GM21723 (cell line): ENCODE measurements around the gene TRIM56.
"Not testable (repeated sequence)": the region's sequence is repeated elsewhere in the genome, so short reads cannot be mapped to it uniquely, and the experiment has no call there.

Source experiments
- ATAC-seq: cut with Tn5 transposase; IDR thresholded peaks from one replicate; pipeline ENCODE4 v1.9.1; 2021; ENCODE audit warnings: mild to moderate bottlenecking, moderate library complexity; ENCODE audit not compliant: unreplicated experiment

TRIM56 gene

DNA sequence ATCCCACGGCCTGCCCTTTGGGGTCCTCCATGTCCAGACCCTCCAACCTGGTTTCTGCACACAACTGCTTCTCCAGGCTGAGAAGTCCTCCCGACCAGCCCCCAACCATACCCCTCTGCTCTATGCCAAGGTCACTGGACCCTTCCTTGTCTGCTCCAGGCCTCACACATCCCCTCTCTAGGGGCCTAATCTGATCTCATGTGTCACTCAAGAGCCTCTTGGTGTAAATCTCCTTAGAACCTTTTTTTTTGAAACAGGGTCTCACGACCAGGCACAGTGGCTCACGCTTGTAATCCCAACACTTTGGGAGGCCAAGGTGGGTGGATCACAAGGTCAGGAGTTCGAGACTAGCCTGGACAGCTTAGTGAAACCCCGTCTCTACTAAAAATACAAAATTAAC, 24.1 kb downstream of the TRIM56 start:
- no peak for ATAC-seq

DNA sequence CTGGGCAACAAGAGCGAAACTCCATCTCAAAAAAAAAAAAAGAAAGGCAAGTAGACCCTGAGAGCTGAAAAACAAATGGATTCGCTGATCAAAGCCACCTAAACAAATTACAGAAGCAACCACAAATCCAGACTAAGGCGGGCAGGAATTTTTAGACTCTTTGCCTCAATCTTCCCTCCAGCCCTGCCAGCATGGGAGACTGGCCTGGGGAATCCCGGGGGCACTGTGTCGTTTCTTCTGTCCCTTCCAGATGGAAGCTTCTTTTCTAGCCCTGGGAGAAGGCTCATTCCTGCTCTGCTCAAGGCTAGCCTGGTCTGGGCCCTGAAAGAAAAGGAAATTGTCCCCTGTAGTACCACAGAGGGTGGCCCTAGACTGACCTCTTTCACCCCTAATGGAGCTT, 26.0 kb downstream of the TRIM56 start:
- ATAC-seq, result no peak

DNA sequence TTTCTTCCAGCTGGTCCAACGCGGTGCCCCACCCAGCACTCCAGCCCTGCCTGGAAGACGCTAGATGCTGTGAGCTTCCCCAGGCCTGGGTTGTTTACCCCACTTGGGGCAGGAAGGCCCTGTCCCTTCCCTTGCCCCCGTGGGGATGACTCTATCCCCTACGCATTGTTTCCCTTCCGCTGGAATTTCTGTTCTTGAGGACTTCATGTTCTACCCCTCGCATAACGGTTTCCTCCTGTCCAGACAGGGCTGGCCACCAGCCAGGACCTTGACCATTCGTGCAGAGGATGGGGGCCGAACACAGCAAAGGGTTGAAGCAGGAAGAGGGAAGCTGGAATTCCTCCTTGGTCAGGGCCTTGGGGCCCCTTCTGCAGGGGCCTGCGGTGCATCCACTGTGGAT, 27.0 kb downstream of the TRIM56 start:
- ATAC-seq, result no peak

DNA sequence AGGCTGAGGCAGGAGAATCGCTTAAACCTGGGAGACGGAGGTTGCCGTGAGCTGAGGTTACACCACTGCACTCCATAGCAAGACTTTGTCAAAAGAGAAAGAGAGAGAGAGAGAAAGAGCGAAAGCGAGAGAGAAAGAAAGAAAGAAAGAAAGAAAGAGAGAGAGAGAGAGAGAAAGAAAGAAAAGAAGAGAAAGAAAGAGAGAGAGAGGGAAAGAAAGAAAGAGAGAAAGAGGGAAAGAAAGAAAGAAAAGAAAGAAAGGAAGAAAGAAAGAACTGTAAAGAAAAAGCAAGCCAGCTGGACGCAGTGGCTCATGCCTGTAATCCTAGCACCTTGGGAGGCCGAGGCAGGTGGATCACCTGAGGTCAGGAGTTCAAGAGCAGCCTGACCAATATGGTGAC, 27.9 kb downstream of the TRIM56 start:
- ATAC-seq, result not testable (repeated sequence)

DNA sequence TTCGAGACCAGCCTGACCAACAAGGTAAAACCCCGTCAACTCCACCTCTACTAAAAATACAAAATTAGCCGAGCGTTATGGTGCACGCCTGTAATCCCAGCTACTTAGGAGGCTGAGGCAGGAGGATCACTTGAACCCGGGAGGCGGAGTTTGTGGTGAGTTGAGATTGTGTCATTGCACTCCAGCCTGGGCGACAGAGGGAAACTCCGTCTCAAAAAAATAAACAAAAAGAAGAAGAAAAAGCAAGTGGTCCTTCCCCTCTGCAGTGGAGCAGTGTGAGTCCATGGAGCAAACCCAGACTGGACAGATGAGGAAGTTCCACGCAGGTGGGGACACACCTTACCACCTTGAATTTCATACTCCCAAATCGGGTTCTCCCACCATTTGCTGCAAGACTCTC, 28.6 kb downstream of the TRIM56 start:
- ATAC-seq, result no peak

DNA sequence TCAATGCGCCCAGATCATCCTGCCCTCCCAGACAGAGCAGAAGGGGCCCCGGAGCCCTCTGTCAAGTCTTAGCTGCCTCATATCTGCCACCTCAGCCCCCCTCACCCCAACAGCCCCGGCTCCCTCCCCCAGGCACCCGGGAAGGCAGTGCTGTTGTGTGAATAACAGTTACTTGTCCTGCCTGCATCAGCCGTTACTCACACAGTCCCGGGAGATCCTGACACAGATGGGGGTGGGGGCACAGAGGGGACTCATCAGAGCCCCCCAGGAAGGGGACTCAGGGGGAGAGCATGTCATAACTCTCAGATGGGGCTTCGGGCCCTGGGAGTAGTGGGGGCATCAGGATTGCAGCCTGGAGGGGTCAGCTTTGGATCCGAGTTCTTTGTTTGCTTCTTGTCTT, 29.2 kb downstream of the TRIM56 start:
- ATAC-seq, result no peak

DNA sequence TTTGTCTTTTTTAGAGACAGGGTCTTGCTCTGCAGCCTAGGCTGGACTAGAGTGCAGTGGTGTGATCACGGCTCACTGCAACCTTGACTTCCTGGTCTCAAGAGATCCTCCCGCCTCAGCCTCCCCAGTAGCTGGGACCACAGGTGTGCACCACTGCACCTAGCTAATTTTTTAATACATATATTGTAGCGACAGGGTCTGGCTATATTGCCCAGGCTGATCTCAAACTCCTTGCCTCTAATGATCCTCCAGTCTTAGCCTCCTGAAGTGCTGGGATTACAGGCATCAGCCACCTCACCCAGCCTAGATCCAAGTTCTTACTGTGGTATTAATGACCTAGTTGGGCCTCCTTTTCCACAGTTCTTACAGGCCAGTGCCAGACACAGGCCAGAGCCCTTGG, 29.9 kb downstream of the TRIM56 start:
- no peak for ATAC-seq

DNA sequence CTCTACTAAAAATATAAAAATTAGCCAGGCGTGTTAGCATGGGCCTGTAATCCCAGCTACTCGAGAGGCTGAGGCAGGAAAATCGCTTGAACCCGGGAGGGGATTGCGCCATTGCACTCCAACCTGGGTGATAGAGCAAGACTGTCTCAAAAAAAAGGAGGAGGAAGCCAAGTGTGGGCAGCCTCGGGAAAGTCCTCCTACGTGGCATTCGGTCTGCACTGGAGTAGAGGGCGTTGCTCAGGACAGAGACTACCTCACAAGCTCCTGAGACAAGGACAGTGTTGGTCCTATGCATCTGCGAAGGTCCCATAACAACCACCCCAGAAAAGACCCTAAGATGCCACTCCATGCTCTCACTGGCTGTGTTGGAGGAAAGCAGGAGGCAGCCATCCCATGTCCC, 31.6 kb downstream of the TRIM56 start:
- no peak for ATAC-seq

DNA sequence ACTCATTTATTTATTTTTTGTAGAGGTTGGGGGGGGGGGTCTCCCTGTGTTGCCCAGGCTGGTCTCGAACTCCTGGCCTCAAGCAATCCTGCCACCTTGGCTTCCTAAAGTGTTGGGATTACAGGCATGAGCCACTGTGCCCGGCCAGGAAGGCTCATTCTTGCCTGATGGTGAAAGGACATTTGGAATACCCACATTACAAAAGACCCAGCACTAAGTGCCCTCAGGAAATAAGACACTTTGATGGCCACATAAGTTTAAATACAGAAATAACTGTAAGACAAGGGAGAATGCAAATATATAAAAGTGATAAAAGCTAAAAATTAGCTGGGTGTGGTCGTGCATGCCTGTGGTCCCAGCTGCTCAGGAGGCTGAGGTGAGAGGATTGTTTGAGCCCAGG, 33.6 kb downstream of the TRIM56 start:
- ATAC-seq, result no peak

DNA sequence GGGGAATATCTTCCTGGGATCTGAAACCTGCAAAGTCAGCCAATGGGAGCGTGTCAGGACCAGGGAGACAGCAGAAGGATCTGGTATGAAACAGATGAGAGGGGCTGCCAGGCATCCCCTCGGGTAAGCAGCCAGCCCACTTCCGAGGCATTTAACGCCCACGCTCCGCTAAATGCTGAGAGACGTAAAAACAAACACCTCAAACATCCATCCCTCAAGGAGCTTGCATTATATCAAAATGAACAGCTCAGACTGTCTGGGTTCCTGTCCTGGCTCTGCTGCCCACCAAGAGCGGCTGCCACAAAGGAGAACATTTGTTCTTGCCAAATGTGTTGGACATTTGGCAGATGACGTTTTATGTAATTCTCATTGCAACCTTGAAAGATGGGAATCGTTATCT, 34.6 kb downstream of the TRIM56 start:
- ATAC-seq, result no peak

DNA sequence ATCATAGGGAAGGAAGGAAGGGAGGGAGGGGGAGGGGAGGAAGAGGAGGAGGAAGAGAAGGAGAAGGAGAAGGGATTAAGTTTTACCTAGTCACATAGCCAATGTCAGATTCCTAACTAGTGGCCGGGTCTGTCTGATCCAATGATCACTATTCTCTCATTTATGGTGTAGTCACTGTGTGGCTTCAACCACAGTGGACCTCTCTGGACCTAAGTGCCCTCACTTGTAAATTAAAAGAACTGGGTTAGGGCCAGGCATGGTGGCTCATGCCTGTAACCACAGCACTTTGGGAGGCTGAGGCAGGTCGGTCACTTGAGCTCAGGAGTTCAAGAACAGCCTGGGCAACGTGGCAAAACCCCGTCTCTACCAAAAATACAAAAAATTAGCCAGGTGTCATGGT, 35.0 kb downstream of the TRIM56 start:
- ATAC-seq, result no peak

DNA sequence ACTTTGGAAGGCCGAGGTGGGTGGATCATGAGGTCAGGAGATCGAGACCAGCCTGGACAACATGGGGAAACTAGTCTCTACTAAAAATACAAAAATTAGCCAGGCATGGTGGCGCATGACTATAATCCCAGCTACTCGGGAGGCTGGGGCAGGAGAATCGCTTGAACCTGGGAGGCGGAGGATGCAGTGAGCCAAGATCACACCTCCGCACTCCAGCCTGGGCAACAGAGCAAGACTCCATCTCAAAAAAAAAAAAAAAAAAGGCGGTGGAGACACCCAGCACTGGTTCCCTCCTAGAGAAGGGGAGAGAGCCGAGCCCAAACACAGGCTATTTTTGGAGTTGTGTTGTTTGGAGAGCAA, 36.3 kb downstream of the TRIM56 start:
- ATAC-seq, result not testable (repeated sequence)

DNA sequence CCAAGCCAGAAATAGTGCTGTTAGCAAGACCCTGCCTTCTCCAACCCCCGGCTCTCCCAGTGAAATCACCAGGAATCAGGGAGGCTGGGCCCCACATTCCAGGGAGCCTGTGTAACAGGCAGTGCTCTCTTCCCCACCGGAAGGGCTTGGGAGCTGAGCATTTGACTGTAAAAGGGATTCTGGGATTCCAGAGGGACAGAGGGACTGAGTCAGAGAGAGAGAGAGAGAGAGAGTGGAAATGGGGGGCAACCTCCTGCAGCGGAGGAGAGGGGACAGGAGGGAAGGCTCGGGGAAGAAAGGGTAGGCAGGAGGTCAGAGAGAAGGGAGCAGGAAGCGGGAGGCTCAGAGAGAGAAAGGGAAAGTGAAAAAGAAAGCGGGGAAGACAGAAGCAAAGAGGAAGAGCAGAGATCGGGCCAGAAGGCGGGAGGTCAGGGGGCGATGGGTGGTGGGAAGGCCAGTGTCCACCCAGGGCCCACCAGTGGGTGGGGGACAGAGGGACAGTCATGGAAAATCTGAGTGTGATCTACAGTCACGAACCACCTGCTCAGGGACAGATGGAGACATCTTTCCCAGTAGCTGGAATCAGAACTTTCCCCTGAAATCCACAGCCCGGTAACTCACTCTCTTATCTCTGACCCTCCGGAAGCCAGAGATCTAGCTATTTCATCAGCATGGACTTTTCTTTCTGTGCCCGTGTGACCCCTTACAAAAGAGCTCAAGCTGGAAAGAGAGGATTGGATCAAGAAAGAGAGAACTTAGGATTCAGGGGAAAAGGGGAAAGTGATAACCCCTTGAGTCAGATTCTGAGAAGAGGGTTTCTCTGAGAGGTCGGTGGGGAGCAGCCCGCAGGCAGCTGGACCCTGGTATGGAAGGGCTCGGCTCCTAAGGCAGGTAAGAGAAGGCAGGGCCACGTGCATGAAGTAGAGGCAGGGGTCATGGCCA, 37.0 kb downstream of the TRIM56 start:
- no peak for ATAC-seq

DNA sequence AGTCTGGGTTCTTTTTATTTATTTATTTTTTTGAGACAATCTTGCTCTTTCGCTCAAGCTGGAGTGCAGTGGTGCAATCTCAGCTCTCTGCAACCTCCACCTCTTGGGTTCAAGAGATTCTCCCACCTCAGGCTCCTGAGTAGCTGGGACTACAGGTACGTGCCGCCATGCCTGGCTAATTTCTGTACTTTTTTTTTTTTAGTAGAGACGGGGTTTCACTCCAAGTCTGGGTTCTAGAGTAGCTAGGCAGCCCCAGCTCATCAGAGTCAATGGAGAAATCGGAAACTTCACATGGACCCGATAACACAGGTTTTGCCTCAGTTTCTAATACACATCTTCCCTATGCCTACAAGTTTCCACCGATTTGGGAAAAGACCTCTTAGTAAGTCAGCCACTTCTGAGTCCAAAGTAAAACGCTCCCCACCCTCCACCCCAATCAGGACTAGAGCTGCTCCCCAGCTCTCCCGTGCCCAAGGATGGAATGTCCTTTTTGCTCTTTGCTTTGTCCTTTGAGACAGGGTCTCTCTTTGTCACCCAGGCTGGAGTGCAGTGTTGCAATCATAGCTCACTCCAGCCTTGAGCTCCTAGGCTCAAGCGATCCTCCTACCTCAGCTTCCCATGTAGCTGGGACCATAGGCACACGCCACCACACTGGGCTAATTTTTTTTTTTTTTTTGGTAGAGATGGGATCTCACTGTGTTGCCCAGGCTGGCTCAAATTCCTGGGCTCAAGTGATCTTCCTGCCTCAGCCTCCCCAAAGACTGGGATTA, 37.8 kb downstream of the TRIM56 start:
- no peak for ATAC-seq

DNA sequence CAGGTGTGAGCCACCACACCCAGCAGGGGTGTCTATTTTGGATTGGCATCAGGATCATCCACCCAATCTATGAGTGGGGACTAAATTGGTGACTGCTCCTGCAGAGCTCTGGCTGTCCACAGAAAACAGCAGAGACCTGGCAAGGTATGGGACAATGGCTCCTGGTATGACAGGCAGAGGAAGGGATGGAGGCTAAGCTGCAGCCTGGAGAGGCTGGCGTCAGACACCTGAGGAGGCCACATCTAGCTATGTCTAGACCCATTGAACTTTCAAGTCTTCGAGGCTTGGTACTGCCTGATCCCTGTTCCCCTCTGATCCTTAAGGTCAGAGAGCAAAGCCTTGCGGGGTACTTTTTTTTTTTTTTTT, 38.4 kb downstream of the TRIM56 start:
- no peak for ATAC-seq

DNA sequence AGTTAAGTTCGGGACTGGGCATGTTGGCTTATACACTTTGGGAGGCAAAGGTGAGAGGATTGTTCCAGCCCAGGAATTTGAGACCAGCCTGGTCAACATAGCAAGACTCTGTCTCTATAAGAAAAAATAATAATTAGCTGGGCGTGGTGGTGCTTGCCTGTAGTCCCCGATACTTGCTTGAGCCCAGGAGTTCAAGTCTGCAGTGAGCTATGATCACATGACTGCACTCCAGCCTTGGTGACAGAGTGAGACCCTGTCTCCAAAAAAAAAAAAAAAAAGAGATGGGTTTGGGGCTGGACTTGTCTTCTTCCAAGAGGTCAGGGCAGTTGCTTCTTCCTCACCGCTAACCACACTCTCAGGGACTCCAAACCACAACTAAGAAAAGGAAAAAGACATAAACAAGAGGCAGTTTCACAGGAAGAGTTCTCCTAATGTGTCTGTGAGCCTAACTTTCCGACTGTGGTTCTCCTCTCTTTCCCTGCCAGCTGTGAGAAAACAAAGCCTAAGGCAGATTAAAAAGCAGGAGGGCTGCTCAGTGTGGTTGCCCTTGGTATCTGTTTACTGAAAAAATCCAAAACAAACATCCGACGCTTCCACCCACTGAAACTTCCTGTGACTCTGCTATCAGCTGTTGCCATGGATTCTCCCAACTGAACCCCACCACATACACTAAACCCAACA, 39.2 kb downstream of the TRIM56 start:
- ATAC-seq, result no peak

DNA sequence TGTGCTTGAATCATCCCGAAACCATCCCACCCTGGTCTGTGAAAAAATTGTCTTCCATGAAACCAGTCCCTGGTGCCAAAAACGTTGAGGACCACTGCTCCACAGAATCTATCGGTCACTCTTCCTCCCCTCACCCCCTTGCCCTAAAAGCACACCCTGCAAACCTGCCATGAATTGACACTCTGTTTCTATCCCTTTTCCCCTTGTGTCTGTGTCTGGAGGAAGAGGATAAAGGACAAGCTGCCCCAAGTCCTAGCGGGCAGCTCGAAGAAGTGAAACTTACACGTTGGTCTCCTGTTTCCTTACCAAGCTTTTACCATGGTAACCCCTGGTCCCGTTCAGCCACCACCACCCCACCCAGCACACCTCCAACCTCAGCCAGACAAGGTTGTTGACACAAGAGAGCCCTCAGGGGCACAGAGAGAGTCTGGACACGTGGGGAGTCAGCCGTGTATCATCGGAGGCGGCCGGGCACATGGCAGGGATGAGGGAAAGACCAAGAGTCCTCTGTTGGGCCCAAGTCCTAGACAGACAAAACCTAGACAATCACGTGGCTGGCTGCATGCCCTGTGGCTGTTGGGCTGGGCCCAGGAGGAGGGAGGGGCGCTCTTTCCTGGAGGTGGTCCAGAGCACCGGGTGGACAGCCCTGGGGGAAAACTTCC, 40.8 kb downstream of the TRIM56 start:
- peak; percentile 61 for ATAC-seq

DNA sequence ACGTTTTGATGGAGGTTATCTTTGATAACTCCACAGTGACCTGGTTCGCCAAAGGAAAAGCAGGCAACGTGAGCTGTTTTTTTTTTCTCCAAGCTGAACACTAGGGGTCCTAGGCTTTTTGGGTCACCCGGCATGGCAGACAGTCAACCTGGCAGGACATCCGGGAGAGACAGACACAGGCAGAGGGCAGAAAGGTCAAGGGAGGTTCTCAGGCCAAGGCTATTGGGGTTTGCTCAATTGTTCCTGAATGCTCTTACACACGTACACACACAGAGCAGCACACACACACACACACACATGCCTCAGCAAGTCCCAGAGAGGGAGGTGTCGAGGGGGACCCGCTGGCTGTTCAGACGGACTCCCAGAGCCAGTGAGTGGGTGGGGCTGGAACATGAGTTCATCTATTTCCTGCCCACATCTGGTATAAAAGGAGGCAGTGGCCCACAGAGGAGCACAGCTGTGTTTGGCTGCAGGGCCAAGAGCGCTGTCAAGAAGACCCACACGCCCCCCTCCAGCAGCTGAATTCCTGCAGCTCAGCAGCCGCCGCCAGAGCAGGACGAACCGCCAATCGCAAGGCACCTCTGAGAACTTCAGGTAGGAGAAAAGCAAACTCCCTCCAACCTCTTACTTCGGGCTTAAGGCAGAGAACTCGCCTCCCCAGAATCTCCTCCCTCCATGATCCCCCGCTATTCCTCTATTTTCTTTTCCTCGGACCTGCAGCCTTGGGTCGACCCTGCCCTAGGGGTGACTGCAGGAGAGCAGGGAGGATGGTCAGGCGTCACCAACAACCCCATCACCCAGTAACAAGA, 41.6 kb downstream of the TRIM56 start, which contains the start of gene SERPINE1:
Gene SERPINE1, plus strand, starts transcription at position 454 of the 809 bp plus-strand sequence. CDS start 1,290 bp downstream, outside the sequence.
- peak; percentile 53 for ATAC-seq

DNA sequence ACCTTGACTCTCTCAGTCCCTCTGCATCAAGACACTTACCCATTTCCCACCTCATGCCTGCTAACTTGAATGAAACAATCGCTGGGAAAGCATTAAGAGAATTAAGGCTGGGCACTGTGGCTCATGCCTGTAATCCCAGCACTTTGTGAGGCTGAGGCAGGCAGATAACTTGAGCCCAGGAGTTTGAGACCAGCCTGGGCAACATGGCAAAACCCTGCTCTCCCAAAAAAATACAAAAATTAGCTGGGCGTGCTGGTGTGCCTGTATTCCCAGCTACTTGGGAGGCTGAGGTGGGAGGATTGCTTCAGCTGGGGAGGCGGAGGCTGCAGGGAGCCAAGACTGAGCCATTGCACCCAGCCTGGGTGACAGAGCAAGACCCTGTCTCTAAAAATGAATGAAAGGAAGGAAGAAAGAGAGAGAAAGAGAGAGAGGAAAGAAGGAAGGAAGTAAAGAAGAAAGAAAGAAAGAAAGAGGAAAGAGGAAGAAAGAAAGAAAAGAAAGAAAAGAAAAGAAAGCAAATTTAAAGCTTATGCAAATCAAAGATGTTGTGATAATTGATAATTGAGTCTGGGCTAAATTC, 42.3 kb downstream of the TRIM56 start:
- ATAC-seq, result no peak
